B cell (primary cell): ENCODE data around the gene SCN3B.

ENCODE experiments used
- CTCF ChIP-seq: fragments of 200-600 bp; IDR thresholded peaks from one replicate; pipeline ENCODE4 v1.8.0; 2022; ENCODE audit warnings: antibody characterized with exemption, mild to moderate bottlenecking
- EZH2 ChIP-seq: IDR thresholded peaks from 2 replicates; pipeline ENCODE4 v1.6.1; 2012; ENCODE audit warnings: borderline replicate concordance, low read depth, mild to moderate bottlenecking, moderate library complexity, low read length; ENCODE audit not compliant: insufficient read depth, poor library complexity, severe bottlenecking

- TF ChIP-seq CTCF (no peak), EZH2 (no peak)
Measured at GRCh38 chr11:123611698-123612097, 42.7 kb downstream of the SCN3B start.
